K562 (cell line): ENCODE results near the gene SLC34A3. TPM values are rescaled to one million over a fixed set of nuclear protein-coding genes. Genes with fewer than 3 reads are reported as not detected.

Experiments
- ARID1B ChIP-seq: fragments of 450-650 bp; IDR thresholded peaks from 2 replicates; pipeline ENCODE4 v1.6.1; 2016; ENCODE audit warnings: antibody characterized with exemption, mild to moderate bottlenecking, inconsistent platforms
- BDP1 ChIP-seq: IDR thresholded peaks from 3 replicates; pipeline ENCODE4 v1.6.1; 2011; ENCODE audit not compliant: insufficient read length, insufficient read depth
- CHD4 ChIP-seq: fragments of 200-600 bp; sonication (generic); IDR thresholded peaks from 3 replicates; pipeline ENCODE4 v1.6.1; 2012; ENCODE audit warnings: low read depth, mild to moderate bottlenecking, mixed read lengths, low read length, inconsistent platforms; ENCODE audit not compliant: insufficient read depth, insufficient replicate concordance, poor library complexity, severe bottlenecking
- FOXK2 ChIP-seq, 2 experiments: fragments of 450-650 bp; IDR thresholded peaks in 1 of 2; conservative IDR thresholded peaks in 1 of 2; 2 replicates each; pipeline ENCODE4 v1.6.1; 2016; ENCODE audit warnings: low read depth in 2 of 2, mild to moderate bottlenecking in 1 of 2
- GTF2A2 ChIP-seq: IDR thresholded peaks from 2 replicates; pipeline ENCODE4 v1.6.1; 2016; ENCODE audit warnings: mild to moderate bottlenecking, missing genetic modification characterization, missing compliant biosample characterization
- HNRNPK ChIP-seq: fragments of 200-400 bp; formaldehyde crosslinking; IDR thresholded peaks from one replicate; pipeline ENCODE4 v1.6.1; 2018; ENCODE audit warnings: mild to moderate bottlenecking, low read depth, low read length; ENCODE audit not compliant: poor library complexity, severe bottlenecking
- JUN ChIP-seq, 2 experiments: sonication (generic) in 1 of 2; formaldehyde crosslinking in 1 of 2; IDR thresholded peaks; 2 replicates each; pipeline versions ENCODE4 v1.6.1 to v1.8.0; 2012 to 2022; ENCODE audit warnings: borderline replicate concordance in 2 of 2, mild to moderate bottlenecking in 2 of 2, improper control_type of control experiment in 1 of 2, low read depth in 1 of 2, low read length in 1 of 2, missing genetic modification reagents in 1 of 2
- PTRF ChIP-seq: fragments of 450-650 bp; IDR thresholded peaks from 2 replicates; pipeline ENCODE4 v1.6.1; 2016; ENCODE audit warnings: mild to moderate bottlenecking, missing genetic modification characterization, missing compliant biosample characterization
- RBM14 ChIP-seq: fragments of 200-400 bp; formaldehyde crosslinking; IDR thresholded peaks from 2 replicates; pipeline ENCODE4 v1.6.1; 2018; ENCODE audit warnings: low read depth, mild to moderate bottlenecking, low read length, moderate library complexity, borderline replicate concordance; ENCODE audit not compliant: insufficient read depth
- RBM15 ChIP-seq: fragments of 200-400 bp; formaldehyde crosslinking; IDR thresholded peaks from 2 replicates; pipeline ENCODE4 v1.6.1; 2018; ENCODE audit warnings: mild to moderate bottlenecking, low read length, moderate library complexity; ENCODE audit not compliant: insufficient read depth
- SAP30 ChIP-seq: fragments of 200-600 bp; sonication (generic); IDR thresholded peaks from 2 replicates; pipeline ENCODE4 v1.6.1; 2012; ENCODE audit warnings: borderline replicate concordance, low read depth, mild to moderate bottlenecking, moderate library complexity, low read length, control low read depth, inconsistent platforms; ENCODE audit not compliant: insufficient read depth, poor library complexity, severe bottlenecking
- SP1 ChIP-seq: sonication (generic); formaldehyde crosslinking; IDR thresholded peaks from 2 replicates; pipeline ENCODE4 v1.8.1; 2022; ENCODE audit warnings: mild to moderate bottlenecking, missing genetic modification reagents
- ZNF780A ChIP-seq: fragments of 250-450 bp; sonication (Bioruptor Pico); IDR thresholded peaks from 2 replicates; pipeline ENCODE4 v1.5.0; 2021; ENCODE audit warnings: mild to moderate bottlenecking
- ZNF830 ChIP-seq: fragments of 250-450 bp; sonication (Bioruptor Pico); IDR thresholded peaks from 2 replicates; pipeline ENCODE4 v1.5.0; 2021; ENCODE audit warnings: mild to moderate bottlenecking
- polyA plus RNA-seq, 8 experiments: library from polyadenylated mRNA; depleted of rRNA in 4 of 8; stranded (reverse) in 5 of 8; unstranded in 3 of 8; fragments of >200 nt; fragmentation: Nextera tagmentation in 2 of 8; fragmentation: Illumina TruSeq in 1 of 8; extraction: Ambion mirVana in 2 of 8; extraction: Trizol in 1 of 8; gene quantifications; 2 replicates each; pipeline versions ENCODE4 v1.2.1 to v1.2.3, GENCODE V29; 2011 to 2014; ENCODE audit warnings: inconsistent platforms in 1 of 8, missing spikeins in 1 of 8
- total RNA-seq, 7 experiments: library from RNA; depleted of rRNA in 6 of 7; stranded (reverse); fragments of >200 nt in 6 of 7; fragmentation: Illumina TruSeq in 2 of 7; extraction: Trizol in 2 of 7; gene quantifications; 2 replicates each; pipeline versions ENCODE4 v1.2.1 to v1.2.3, GENCODE V29; 2011 to 2021; ENCODE audit warnings: low replicate concordance in 1 of 7
- TF ChIP-seq, protein P1 (sequence below), 2 experiments: fragments of 450-650 bp; conservative IDR thresholded peaks; 2 replicates each; pipeline ENCODE4 v1.6.1; 2017; ENCODE audit warnings: mild to moderate bottlenecking in 2 of 2, moderate library complexity in 2 of 2

SLC34A3 gene
- total and polyA plus RNA-seq, 9 of the 15 experiments (the other 6 are each of a cell fraction or from before 2014, with no cell fraction given) = not detected

- TF ChIP-seq SAP30 (no peak), RBM14 (no peak), PTRF (tag) (no peak), ARID1B (no peak), BDP1 (no peak), JUN (IDR thresholded peaks at IDR 0.05; ENCODE audit: borderline replicate concordance, low read depth, low read length) (0 out of 2 replicates have a peak, but pooled peaks have one; percentile 8), JUN (CRISPR knock-in tag; IDR thresholded peaks at IDR 0.05; ENCODE audit: borderline replicate concordance) (no peak), ZNF780A (no peak), HNRNPK (no peak), GTF2A2 (no peak), RBM15 (no peak), CHD4 (no peak), FOXK2 (conservative IDR thresholded peaks at IDR 0.05 in 1 of 2, IDR thresholded peaks at IDR 0.05 in 1 of 2; ENCODE audit: low read depth in 2 of 2) (no peak), SP1 (peak; percentile 57; the same call in 1 of the 2 replicates), ZNF830 (CRISPR knock-in tag) (no peak)
- TF ChIP-seq, protein P1, sequence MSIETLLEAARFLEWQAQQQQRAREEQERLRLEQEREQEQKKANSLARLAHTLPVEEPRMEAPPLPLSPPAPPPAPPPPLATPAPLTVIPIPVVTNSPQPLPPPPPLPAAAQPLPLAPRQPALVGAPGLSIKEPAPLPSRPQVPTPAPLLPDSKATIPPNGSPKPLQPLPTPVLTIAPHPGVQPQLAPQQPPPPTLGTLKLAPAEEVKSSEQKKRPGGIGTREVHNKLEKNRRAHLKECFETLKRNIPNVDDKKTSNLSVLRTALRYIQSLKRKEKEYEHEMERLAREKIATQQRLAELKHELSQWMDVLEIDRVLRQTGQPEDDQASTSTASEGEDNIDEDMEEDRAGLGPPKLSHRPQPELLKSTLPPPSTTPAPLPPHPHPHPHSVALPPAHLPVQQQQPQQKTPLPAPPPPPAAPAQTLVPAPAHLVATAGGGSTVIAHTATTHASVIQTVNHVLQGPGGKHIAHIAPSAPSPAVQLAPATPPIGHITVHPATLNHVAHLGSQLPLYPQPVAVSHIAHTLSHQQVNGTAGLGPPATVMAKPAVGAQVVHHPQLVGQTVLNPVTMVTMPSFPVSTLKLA (conservative IDR thresholded peaks at IDR 0.05) = 0 out of 4 replicates have a peak, but pooled peaks of 1 of the 2 experiments have one; percentile 37
Measured at GRCh38 chr9:137227054-137227852, 3.4 kb upstream of the SLC34A3 start, which contains the start of gene RNF224 (continued).
